ENCODE results near the gene CRYBB2.
A peak's percentile ranks its signal among the peaks of the same experiment; 100 is the strongest.
"Not testable (repeated sequence)": the region's sequence is repeated elsewhere in the genome, so short reads cannot be mapped to it uniquely, and the experiment has no call there.

Gene CRYBB2

DNA sequence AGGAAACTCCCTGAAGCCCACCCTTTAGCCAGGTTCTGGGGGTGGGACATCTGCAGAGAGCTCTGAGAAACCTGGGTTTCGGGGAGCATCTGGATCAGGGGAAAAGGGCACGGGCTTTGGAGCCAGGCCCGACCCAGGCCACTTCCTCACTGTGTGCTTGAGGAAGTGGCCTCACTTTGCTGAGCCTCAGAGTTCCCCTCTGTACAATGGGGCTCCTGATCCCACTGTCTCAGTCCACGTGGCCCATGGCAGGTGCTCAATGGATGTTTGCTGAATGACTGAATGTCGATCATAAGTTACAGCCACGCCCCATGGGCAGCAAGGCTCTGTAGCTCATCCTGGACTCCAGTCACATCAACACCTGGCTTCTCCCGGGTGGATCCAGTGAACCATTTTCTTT is 18.5 kb upstream of the CRYBB2 start:
- DNase-seq: no peak

DNA sequence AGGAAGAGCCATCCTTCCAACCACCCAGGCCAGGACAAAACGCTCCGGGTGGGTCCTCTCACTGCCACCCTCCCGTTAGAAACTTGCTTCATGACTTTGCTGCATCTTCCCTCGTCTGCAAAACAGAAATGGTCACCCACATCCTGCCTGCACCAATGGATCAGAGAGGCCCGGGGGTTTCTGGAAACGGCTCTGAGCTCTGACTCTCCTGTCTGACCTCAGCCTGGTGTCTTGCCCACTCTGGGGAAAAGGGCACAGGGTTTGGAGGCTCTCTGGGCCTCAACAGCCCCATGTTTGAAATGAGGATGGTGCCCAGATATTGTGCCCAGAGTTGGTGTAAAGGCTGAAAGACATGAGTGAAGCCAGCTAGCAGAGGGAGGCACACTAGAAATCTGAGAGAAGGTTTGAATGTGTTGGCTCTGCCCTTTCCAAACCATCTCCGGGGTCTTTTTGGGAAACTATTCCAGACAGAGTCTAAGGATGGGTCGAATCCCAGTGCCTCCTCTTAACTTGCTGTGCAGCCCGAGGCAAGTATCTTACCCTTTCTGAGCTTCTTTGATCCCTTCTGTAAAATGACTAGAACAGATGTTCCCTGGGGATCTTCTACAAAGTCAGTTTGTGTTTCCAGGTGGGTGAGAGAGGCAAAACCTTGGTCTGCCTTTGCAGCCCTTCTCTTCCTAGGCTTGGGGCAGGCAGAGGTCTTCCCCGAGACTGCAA is 17.7 kb upstream of the CRYBB2 start:
- DNase-seq: no peak

DNA sequence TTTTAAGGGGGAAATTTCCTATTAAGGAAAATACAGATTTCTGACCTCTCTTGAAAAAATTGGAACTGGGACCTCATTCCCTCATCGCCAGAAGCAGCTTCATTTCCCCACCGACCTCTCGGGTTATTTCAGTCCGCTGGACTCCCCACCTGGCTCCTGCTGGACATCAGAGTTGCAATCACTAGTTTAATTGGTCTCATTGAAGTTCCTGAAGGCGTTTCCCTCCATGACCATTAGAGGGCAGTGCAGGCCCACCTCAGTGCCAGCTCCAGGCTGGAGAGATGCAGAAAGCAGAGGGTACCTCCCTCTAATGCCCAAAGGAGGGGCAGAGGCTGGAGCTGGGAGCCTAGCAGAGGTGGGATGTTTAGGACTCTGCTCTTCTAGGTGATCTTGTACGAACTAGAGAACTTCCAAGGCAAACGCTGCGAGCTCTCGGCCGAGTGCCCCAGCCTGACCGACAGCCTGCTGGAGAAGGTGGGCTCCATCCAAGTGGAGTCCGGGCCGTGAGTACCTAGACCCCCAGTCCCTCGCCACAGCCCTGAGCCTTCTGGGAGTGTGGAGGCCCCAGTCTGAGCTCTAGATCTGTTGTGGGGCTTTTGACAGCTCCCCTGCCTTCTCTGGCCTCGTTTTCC is 17.0 kb upstream of the CRYBB2 start:
- peak; percentile 70 for DNase-seq

DNA sequence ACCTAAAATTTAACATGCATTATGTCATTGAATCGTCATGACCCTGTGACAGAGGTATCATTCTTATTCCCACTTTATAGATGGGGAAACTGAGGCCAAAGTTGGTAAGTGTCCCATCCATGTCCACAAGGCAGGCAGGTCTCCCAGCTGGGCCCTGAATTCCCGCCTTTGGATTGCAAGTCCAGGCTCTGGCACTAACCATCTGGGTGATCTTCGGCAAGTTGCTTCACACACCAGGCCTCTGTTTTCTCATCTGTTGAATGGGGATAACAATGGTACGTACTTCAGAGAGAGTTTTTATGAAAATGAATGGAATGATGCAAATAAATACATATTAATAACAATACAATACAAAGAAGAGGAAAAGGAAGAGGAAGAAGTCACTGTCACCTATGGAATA is 16.4 kb upstream of the CRYBB2 start:
- DNase-seq: no peak

DNA sequence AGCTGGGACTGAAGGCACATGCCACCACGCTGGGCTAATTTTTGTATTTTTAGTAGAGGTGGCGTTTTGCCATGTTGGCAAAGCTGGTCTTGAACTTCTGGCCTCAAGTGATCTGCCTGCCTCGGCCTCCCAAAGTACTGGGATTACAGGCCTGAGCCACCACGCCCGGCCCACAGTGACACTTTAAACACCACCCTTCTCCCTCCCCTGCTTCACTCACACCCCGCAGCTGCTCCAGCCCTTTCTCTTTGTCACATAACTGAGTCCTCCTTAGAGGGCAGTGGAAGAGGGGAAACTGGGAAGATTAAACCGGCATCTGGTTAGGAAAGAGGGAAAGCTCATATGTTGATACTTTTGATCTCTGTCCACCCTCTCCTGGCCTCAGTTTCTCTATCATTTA is 14.9 kb upstream of the CRYBB2 start:
- not testable (repeated sequence) for DNase-seq

DNA sequence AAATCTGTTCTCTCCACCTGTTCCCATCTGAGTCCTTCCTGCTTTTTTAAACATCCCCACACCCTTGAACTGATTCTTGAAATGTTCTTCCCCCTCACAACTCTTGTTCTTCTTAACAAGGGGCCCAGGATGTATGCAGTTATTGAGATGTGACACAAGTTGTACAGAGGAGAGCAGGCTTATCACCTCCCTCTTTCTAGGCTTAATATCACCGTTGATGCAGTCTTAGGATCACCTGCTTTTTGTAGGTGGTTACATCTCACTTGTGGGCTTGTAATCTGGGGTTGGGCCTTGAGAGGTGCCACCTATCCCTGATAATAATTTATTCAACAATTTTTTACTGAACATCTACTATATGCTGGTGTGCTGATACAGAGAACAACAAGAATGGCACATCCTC is 13.6 kb upstream of the CRYBB2 start:
- DNase-seq: no peak

DNA sequence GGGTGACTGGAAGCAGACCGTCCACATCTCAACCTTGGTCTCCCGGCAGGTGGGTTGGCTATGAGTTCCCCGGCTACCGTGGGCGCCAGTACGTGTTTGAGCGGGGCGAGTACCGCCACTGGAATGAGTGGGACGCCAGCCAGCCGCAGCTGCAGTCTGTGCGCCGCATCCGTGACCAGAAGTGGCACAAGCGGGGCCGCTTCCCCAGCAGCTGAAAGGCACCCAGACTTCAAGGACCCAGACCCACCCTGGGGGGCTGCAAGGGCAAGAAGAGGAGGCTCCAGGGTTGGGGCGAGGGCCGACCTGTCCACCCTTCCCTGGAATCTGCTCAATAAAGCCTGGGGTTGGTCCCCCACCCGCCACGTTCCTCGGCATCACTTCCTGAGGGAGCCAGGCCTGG is 12.4 kb upstream of the CRYBB2 start:
- DNase-seq: no peak

DNA sequence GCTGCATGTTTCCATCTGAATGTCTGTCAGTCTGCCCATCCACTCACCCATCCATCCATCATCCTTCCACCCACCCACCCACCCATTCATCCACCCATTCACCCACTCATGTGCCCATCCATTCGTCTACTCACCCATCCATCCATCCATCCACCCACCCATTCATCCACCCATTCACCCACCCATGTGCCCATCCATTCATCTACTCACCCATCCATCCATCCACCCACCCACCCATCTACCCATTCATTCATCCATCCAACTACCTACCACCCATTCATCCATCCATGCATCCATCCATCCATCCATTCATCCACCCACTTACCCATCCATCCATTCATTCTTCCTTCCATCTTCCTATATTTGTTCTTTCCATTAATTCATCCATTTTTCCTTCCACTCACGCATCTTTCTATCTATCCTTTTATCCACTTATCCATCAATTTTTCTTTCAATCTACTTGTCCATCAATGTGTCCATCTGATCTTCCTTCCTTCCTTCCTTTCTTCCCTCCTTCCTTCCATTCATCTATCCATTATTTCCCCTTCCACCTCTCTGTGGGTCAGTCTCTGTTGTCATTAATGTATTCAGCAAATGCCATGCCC is 11.8 kb upstream of the CRYBB2 start:
- DNase-seq: no peak

DNA sequence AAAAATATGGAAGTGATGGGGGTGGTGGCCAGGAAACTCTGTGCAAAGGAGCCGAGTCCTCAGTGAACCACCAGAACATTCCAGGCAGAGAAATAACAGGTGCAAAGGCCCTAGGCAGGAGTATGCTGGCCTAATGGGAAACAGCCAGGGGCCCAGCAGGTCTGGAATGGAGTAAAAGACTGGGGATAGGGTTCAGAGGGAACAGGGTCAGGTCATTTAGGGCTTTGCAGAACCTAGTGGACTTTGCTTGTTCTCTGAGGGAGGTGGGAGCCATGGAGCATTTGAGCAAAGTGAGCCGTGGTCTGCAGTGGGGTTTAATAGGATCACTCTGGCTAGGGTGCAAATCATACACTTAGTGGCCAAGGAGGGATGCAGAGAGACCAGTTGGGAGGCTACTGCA is 11.1 kb upstream of the CRYBB2 start:
- DNase-seq: no peak

DNA sequence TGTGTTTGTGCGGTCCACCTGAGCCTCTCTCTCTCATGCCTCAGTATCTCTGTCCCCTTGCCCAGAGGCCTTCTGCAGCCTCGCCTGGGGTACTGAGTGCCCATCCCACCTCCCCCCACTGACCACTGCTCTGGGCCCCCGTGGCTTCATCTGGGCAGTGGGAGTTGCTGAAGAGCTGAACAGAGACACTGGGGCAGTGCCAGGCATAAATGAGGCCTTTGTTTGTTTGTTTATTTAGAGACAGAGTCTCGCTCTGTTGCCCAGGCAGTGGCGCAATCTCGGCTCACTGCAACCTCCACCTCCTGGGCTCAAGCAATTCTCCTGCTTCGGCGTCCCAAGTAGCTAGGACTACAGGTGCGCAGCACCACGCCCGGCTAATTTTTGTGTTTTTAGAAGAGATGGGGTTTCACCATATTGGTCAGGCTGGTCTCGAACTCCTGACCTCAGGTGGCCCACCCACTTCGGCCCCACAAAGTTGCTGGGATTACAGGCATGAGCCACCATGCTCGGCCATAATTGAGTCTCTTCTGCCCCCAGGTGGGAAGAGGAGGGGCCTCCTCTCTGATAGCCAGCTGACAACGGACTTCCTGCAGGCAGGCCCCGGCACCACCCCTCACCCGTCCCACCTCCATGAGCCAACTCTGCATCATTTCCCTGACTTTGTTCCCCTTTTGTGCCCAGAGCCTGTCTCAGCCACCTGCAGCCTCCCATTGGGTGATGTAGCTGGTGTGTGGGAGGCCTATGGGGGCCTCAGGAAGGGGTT is 10.5 kb upstream of the CRYBB2 start:
- no peak for DNase-seq

DNA sequence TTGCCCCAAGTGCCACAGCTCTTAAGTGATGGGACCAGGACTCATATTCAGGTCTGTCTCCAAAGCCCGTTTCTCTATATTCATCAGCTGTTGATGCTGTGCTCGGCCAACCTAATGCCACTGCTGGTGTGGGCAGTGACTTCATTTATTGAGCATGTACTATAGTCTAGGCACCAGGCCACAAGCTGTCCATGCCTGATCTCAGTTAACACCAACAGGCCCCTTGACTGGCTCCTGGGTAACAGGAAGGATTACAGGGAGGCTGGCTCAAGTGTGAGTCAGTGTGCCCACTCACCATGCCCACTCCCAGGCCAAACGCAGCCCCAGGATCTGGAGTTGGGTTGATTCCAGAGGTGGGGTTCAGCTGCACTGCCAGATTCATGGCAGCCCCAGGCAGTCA is 8.6 kb upstream of the CRYBB2 start:
- no peak for DNase-seq

DNA sequence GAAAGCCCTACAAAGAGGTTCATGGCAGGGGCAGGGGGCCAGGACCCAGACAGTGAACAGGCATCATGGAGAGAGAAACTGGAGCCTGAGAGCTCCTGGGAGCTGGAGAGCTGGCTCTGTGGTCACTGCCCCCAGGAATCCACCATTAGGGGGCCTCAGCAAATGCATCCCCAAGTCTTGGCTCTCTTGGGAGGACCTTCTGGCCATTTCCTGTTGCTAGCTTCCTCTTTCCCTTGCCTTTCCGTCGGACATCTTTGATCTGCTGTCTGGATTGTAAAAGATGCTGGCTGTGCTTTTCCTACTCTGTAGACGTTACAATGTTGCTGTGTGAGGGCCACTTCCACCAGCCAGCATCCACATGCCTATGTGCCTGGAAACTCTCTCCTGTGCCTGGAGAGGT is 7.1 kb upstream of the CRYBB2 start:
- no peak for DNase-seq

DNA sequence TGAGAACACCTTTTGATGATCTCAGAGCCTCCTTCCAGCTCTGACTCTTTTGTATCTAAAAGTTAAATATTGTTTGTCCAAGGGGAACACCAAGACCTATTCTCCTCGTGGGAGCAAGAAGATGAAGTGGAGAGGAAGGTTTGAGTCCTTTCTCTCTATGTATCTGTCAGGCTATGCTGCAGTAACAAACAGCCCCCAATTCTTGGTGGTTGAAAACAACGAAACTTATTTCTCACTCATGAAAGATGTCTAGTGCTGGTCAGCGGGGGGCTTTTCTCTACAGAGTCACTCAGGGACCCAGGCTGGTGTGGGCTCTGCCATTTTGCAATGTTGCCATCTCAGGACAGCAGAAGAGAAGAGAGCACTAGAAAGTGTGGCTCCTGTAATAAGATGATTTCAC is 6.2 kb upstream of the CRYBB2 start:
- DNase-seq: no peak

DNA sequence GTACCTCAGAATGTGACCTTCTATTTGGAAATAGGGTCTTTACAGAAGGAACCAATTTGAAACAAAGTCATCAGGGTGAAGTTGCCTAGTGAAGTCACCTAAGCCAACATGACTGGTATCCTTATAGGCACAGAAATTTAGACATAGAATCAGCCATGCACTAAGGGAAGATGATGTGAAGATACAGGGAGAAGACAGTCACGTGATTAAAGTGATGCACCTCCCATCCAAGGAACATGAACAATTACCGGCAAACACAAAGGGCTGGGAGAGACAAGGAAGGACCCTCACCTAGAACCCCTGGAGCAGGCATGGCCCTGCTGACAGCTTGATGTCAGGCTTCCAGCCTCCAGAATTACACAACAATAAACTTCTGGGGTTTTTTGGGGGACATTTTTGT is 3.2 kb upstream of the CRYBB2 start:
- DNase-seq: no peak

DNA sequence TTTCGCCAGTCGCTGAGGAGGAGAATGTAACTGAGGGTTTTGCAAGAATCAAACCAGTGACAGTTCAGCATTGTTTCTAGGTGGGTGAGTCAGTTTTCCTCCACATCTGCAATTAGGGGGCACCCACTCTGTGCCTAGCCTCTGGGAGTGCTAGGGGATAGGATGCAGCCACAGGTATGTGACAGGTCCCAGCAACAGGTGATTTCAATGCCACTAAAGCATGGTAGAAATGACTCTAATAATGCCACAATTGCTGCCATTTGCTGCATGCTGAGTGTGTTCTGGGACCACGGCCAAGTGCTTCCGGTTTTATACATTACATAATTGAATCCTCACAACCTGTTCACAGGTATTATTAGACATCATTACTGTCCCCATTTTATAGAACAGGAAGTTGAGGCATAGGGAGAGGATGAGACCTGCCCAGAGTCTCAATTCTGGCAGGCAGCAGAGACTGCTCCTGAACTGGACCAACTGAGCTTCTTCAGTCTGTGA is 556 bp downstream of the CRYBB2 start:
- no peak for DNase-seq

DNA sequence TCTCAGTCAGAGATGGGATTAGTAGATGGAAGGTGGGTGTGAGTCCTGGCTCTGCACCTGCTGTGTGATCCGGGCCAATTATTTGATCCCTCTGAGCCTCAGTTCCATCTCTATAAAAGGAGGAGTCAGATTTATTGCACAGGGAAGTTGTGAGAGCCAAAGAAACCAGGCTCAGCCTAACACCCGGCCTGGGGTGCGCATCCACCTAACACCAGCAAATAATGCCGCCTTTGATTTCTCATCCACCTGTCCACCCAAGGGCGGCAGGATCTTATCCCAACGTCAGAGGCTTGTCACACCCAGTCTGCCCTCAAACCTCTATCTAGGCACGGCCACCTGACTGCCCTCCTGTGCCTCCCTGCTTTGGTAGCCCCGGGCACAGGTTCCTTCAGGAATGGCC is 2.4 kb downstream of the CRYBB2 start:
- no peak for DNase-seq

DNA sequence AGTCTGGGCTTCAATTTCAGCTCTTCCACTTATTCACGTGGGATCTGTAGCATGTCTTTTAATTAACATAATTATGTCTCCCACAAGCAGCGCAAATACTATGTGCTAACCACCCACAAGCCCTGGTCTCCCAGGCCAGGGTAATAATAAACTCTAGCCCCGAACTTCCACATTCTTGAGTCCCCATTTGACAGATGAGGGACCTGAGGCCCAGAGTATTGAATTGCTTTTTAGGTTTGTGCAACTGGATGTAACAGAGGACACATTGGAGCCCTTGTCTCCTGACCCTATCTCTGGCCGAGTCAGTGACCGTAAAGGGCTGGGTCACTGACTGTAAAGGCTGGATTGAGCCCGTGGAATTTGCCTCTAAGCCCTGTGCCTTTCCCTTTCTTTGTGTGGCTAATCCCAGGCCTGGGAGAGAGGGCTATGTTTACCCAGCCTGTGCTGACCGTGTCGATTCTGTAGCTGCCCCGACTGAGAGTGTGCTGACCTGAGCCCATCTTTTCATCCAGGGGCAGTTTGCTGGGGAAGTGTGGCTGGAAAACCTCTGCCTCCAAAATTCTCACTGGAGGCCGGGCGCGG is 3.9 kb downstream of the CRYBB2 start:
- DNase-seq: no peak

DNA sequence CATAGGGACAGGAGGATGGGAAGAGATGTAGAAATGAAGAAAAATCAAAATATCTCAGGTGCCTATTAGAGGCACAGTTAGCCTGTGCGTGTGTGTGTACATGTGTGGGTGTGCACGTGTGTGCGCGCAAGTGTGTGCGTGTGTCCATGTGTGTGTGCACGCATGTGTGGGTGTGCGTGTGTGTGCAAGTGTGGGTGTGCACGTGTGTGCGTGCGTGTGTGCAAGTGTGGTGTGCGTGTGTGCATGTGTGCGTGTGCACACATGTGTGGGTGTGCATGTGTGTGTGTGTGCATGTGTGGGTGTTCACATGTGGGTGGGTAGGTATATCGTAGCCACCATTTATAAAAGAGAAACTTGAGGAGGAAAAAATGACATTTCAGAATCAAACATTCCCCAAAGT is 9.4 kb downstream of the CRYBB2 start:
- DNase-seq: no peak

DNA sequence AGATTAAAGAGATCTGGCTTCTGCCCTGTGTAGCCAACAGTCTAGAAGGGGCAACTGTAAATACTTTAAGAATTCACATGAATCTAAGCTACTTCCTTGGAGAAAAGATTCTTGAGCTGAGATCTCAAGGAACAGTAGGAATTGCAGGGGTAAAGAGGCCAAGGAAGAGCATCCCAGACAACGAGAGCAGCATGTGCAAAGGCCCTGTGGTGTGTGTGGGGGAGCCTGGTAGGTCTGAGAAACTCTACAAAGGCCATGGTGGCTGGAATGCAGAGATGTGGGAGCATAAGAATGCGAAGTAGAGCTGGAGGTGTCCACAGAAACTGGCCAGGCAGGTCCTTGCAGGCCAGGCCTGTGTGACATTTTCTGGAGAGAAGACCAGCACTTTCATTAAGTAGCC is 11.3 kb downstream of the CRYBB2 start:
- not testable (repeated sequence) for DNase-seq

DNA sequence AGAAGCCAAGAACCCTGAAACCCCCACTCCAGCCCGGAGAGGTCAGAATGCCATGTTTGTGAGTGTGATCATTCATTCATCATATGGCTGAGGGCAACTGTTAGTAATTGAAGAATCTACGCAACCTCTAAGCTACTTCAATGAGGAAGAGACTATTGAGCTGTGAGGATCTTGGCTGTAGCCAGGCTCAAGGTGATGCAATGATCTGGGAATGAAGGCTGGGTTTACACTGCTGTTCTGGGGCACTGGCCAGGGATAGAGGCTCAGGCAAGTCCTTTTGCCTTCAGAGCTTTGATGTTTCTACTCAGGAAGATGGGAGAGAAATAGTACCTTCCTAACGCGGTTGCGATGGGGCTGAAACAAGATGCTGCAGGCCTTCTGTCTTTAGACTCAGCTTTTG is 12.9 kb downstream of the CRYBB2 start:
- DNase-seq: no peak

DNA sequence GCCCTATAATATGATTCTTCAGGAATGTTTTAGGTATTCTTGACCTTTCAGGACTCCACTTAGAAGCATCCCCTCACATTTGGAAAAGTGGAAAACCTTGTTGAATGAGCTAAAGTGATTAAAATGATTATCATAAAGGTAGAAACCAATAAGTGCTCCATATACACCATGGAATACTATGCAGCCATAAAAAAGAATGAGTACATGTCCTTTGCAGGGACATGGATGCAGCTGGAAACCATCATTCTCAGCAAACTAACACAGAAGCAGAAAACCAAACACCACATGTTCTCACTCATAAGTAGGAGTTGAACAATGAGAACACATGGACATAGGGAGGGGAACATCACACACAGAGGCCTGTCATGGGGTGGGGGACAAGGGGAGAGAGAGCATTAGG is 14.3 kb downstream of the CRYBB2 start:
- DNase-seq: not testable (repeated sequence)

DNA sequence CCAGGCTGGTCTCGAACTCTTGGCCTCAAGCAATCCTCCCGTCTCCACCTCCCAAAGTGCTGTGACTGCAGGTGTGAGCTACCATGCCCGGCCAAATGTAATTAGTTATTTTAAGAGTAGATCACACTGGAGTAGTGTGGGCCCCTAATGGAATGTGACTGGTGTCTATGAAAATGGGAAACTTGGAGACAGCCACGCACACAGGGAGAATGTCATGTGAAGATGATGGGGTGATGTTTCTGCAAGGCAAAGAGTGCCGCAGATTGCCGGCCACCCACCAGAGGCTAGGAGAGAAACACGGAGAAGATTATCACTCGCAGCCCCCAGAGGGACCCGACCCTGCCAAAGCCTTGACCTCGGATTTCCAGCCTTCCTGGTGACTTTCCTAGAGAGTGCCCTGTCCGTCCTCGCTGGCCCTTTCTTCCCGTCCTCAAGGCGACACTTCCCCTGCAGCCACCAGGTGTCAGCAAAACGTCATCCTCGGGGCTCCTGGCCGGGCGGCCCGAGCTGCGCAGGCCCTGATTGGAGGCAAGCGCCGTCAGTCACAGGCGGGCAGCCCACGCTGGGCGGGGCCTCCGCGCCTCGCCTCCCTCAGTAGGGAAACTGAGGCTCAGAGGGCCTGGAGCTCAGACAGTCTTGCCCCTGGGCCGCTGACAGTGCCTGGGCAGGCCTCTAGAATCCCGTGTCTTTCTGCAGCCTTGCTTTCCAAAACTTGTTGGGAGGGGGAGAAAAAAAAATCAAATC is 16.3 kb downstream of the CRYBB2 start:
- peak; percentile 84 for DNase-seq

DNA sequence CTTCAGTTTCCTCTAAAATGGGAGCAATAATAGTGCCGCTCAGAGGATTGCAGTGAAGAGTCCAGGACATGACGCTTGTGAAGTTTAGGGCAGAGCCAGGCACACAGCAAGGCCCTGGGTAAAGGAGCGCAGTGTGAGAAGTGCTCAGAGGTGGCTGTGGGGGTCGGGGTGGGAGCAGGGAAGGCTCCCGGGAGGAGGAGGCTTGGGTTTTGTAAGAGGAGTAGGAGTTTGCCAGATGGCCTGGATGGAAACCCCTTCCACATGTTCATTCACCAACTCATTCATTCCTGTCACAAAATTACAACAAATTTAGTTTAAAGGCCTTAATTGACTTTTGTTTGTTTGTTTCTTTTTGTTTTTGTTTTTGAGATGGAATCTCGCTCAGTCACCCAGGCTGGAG is 17.0 kb downstream of the CRYBB2 start:
- DNase-seq: no peak

All from activated CD4-positive, alpha-beta T cell treated with anti-CD3 and anti-CD28 coated beads, Interleukin-2, amount 50 U/mL, for 16 hours (primary cell).